Astrocyte of the cerebellum (primary cell): ENCODE results near the gene AKR1B15.
A peak's percentile ranks its signal among the peaks of the same experiment; 100 is the strongest.

Experiments used
- DNase-seq: peaks from one replicate; pipeline ENCODE4 v3.0.0-alpha.2; 2011; ENCODE audit warnings: low read depth
- H3K4me3 ChIP-seq: 2 replicates; pipeline ENCODE4 v1.5.1; 2011; ENCODE audit warnings: mild to moderate bottlenecking, low read depth, low read length, moderate library complexity
- in situ Hi-C: cut with HindIII; loops from 2 replicates; pipeline ENCODE4 v1.10.0; 2017; ENCODE audit warnings: low sequenced_read_pairs
- TF ChIP-seq, protein P1 (sequence below): IDR thresholded peaks from 2 replicates; pipeline ENCODE4 v1.5.1; 2012; ENCODE audit warnings: low read length, low read depth, moderate library complexity, mild to moderate bottlenecking; ENCODE audit errors: missing control alignments

Gene AKR1B15

DNA sequence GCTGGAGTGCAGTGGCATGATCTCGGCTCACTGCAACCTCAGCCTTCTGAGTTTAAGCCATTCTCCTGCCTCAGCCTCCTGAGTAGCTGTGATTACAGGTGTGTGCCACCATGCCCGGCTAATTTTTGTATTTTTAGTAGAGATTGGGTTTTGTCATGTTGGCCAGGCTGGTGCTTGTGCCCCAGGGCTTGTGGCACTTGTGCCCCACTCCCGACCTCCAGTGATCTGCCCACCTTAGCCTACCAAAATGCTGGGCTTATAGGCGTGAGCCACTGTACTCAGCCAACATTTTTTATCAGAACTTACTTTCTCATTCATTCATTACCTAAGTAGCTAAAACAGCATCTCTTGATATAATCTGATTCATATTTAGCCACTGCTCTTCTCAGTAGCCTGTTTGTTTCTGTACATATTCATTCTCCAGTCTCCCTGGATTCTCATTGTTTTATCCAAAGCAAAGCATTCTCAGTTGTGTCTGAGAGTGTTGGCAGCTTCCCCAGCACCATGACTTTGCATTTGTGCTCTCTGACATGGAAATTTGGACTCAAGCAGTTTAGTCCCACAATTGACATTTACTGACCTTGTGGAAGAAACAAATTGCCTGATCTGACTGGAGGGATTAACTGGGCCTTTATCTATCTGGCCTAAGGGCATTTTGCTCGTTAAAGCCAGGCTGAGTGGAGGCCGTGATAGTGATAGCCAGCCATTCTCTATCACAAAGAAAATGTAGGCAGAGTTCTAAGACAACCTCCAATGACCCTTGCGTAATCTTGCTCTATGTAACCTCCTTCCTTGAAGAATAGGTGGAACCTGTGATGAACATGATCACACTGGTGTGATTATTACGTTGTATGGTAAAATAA is 44.9 kb downstream of the AKR1B15 start:
- no peak overlapping the region for H3K4me3 ChIP-seq
- DNase-seq: peak; percentile 75
- TF ChIP-seq, protein P1, sequence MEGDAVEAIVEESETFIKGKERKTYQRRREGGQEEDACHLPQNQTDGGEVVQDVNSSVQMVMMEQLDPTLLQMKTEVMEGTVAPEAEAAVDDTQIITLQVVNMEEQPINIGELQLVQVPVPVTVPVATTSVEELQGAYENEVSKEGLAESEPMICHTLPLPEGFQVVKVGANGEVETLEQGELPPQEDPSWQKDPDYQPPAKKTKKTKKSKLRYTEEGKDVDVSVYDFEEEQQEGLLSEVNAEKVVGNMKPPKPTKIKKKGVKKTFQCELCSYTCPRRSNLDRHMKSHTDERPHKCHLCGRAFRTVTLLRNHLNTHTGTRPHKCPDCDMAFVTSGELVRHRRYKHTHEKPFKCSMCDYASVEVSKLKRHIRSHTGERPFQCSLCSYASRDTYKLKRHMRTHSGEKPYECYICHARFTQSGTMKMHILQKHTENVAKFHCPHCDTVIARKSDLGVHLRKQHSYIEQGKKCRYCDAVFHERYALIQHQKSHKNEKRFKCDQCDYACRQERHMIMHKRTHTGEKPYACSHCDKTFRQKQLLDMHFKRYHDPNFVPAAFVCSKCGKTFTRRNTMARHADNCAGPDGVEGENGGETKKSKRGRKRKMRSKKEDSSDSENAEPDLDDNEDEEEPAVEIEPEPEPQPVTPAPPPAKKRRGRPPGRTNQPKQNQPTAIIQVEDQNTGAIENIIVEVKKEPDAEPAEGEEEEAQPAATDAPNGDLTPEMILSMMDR: no peak
- in situ Hi-C loops: no loop called here

- no peak for DNase-seq
- TF ChIP-seq, protein P1: no peak
- no peak overlapping the region for H3K4me3 ChIP-seq
- in situ Hi-C loops: no loop called here
Observed at GRCh38 chr7:134594877-134595276, 46.0 kb downstream of the AKR1B15 start.

- DNase-seq: no peak
- TF ChIP-seq, protein P1: no peak
- in situ Hi-C loops: no loop called here
- H3K4me3 ChIP-seq: no peak overlapping the region
Observed at GRCh38 chr7:134599371-134599770, 50.5 kb downstream of the AKR1B15 start.

DNA sequence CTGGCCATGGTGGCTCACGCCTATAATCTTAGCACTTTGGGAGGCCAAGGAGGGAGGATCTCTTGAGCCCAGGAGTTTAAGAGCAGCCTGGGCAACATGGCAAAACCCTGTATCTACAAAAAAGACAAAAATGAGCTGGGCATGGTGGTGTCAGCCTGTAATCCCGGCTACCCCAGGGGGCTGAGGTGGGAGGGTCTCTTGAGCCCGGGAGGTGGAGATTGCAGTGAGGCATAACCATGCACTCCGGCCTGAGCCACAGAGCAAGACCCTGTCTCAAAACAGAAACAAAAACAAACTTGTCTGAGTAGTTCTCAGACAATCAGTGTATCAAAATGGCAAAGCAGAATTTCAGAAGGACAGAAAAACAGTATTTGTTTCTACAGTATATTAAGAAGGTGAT is 52.5 kb downstream of the AKR1B15 start:
- in situ Hi-C loops: no loop called here
- DNase-seq: no peak

DNA sequence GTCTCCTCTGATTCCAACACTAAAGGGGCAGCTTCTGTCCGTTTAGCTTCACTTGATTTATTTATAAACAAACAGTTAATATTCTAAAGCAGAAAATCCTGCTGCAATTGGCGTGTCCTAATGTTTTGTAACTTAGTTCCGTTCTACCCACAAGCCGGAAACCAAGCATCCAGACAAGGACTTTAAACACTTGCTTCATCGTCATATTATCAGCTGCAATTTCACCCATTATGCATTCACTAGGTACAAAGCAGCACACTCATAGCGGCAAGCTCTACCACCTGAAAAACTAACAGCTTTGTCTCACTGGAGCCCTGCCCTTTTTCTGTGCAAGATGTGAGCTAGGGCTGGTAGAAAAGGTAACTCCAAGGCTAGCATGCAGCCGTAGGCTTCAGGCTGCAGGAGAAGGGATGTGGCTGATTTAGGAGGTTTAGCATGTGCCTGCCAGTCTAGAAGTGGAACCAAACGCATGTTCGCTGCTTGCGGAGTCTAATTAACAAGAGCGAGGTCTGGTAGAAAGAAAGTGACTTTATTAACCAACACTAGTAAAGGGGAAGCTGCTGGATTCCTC is 54.1 kb downstream of the AKR1B15 start:
- DNase-seq: no peak
- in situ Hi-C loops: no loop called here
- TF ChIP-seq, protein P1: no peak
- no peak overlapping the region for H3K4me3 ChIP-seq

More for the DNA sequence above, 52.5 kb downstream of the AKR1B15 start:
- H3K4me3 ChIP-seq: no peak overlapping the region
- TF ChIP-seq, protein P1: no peak

DNA sequence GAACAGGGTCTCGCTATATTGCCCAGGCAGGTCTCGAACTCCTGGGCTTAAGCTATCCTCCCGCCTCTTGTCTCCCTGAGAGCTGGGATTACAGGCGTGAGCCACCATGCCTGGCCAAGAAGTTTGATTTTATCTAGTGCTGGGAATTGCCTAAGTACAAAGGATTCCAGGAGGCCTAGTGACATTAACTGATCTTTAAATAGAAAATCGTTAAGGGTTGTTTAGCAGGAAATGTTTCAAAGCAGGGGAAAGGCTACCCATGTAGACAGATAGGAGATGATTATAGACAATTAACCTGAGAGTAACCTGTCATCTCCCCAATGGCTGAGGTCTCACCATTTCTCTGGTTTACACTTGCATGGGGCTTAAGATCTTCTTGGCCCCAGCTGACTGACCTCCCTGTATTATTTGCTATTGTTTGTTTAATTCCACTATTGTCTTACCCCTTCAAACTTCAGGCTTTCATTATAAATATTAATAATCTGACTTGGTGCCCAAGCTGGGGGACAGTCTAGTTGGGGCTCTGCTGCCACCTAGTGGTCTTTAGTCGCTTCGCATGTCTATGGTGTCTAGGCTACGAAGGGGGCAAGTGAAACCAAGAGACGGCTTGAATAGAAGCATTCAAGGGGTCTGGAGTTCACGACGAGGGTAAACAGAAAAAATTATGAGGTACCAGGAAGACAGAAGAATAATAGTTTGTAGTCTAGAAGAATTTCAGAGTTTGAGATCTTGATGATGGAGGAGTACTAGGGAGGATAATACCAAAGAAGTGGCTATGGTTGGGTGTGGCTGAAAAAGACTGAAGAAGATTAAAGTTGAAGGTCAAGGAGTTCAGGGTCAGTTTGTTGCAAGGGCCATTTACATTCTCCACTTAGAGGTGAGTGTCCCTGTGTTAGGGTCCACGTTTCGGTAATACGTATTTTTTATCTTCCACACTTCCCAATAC is 57.3 kb downstream of the AKR1B15 start:
- no peak for DNase-seq
- in situ Hi-C loops: no loop called here
- H3K4me3 ChIP-seq: no peak overlapping the region
- TF ChIP-seq, protein P1: peak; percentile 96
